ENCODE results near the gene DNMBP.
A peak's percentile ranks its signal among the peaks of the same experiment; 100 is the strongest.
"Not testable (repeated sequence)": the region's sequence is repeated elsewhere in the genome, so short reads cannot be mapped to it uniquely, and the experiment has no call there.

DNMBP gene

DNA sequence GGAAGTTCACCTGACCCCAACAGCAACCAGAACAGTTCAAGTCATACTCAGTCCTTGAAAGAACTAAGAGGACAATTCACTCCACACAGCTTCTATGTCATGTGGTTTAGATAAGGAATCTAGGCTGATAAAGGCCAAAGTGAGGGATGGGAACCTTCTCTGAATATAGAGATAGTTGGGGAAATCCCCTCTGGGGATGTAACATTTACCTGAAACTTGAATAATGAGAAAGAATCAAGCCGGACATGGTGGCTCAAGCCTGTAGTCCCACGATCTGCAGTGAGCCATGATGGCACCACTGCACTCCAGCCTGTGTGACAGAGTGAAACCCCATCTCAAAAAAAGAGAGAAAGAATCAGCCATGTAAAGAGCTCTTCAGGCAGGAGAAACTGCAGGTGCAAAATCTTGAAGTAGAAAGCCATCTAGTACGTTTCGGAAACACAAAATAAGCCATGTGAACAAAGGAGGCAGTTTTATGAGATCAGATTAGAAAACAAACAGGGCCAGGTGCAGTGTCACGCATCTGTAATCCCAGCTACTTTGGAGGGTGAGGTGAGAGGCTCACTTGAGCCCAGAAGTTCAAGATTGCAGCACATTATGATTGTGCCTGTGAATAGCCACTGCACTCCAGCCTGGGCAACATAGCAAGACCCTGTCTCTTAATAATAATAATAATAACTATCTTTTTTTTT, 4.5 kb upstream of the DNMBP start:
- H3K4me3 ChIP-seq (ENCODE audit: low read depth, low read length): no peak overlapping the region
- TF ChIP-seq, protein P1, sequence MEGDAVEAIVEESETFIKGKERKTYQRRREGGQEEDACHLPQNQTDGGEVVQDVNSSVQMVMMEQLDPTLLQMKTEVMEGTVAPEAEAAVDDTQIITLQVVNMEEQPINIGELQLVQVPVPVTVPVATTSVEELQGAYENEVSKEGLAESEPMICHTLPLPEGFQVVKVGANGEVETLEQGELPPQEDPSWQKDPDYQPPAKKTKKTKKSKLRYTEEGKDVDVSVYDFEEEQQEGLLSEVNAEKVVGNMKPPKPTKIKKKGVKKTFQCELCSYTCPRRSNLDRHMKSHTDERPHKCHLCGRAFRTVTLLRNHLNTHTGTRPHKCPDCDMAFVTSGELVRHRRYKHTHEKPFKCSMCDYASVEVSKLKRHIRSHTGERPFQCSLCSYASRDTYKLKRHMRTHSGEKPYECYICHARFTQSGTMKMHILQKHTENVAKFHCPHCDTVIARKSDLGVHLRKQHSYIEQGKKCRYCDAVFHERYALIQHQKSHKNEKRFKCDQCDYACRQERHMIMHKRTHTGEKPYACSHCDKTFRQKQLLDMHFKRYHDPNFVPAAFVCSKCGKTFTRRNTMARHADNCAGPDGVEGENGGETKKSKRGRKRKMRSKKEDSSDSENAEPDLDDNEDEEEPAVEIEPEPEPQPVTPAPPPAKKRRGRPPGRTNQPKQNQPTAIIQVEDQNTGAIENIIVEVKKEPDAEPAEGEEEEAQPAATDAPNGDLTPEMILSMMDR (IDR thresholded peaks at IDR 0.05; ENCODE audit: low read depth, low read length): no peak

GRCh38 chr10:100013621-100014020, 3.9 kb upstream of the DNMBP start:
- TF ChIP-seq, protein P1 (IDR thresholded peaks at IDR 0.05; ENCODE audit: low read depth, low read length): no peak
- H3K4me3 ChIP-seq (ENCODE audit: low read depth, low read length): no peak overlapping the region

- H3K4me3 ChIP-seq (ENCODE audit: low read depth, low read length): not testable (repeated sequence)
Measured at GRCh38 chr10:100011906-100012305, 2.2 kb upstream of the DNMBP start.

DNA sequence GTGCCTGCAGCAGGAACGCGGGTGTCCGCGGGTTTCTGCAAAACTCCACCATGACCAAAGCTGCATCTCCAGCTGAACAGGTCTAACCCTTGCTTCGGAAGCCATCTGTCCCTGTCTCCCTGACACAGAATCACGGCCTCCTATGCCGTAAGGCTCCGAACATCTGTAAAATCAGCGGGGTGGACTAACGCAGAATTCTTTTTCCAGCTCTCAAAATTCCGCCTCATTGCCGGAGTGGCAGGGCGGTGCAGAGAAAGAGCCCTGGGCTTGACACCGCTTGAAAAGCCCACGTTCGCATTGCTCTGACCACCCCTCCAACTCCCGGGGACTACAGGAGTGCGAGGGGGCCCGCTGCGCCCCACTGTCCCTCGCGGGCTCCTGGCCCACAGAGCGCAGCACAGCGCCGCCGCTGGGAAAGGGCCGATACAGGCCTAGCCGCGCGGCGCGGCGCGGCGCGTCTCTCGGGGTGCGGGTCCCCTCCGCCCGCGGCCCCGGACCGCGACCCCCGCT, 409 bp downstream of the DNMBP start:
- H3K4me3 ChIP-seq (ENCODE audit: low read depth, low read length): peak overlapping the region; percentile 99

DNA sequence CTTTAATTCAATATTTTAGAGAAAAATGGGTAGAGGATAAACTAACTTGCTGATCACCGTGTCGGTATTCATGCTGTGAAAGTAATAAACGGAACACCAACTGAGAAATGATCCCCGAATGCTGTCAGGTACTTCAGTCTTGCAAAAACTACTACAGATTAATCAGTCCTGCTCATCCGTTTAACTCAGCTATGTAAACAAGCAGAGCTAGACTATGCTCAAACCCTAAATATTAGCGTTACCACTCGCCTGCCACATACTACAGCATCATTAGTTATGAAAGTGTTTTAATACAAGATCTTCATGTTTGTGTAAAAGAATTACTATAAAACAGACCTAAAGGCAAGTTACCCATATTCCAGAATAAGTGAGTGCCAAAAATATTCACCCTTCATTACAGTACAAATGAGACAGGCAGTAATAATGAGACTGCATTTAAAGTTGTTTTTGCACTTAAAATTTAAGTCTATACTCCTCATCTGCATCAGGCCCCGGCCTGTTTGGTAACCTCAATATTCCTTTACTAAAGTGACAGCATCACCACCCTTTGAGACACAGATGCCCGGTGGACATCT, 952 bp downstream of the DNMBP start:
- TF ChIP-seq, protein P1 (IDR thresholded peaks at IDR 0.05; ENCODE audit: low read depth, low read length): no peak

More for the DNA sequence above, 409 bp downstream of the DNMBP start:
- TF ChIP-seq, protein P1 (IDR thresholded peaks at IDR 0.05; ENCODE audit: low read depth, low read length): peak; percentile 38; the same call in 1 of the 2 replicates

DNA sequence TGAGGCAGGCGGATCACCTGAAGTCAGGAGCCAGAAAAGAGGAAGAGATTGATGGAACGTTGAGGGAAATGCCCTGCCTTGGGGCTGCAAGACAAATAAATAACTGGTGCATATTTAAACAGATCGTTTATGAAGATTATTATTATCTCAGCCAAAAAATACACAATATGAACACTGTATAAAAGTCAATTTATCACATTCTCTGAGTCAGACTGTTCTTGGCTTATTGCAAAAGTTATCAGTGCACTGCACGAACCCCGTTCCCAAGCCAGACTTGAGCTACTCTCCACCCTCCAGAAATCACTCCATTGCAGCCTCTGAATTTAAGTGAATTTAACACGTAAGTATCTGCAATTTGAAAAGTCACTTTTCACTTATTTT, 1.6 kb downstream of the DNMBP start:
- peak overlapping the region; percentile 99 for H3K4me3 ChIP-seq (ENCODE audit: low read depth, low read length)
- TF ChIP-seq, protein P1 (IDR thresholded peaks at IDR 0.05; ENCODE audit: low read depth, low read length): no peak

More for the DNA sequence above, 952 bp downstream of the DNMBP start:
- peak overlapping the region; percentile 99 for H3K4me3 ChIP-seq (ENCODE audit: low read depth, low read length)

- TF ChIP-seq, protein P1 (IDR thresholded peaks at IDR 0.05; ENCODE audit: low read depth, low read length): no peak
- peak overlapping the region; percentile 99 for H3K4me3 ChIP-seq (ENCODE audit: low read depth, low read length)
Measured at GRCh38 chr10:100007231-100008141, 2.3 kb downstream of the DNMBP start.
